Nephron (organoid): ENCODE measurements around the gene VARS1.

ENCODE experiments used
- H3K27ac Mint-ChIP-seq, 3 experiments: 2 replicates each; pipeline ENCODE4 v1.8.0; 2020; ENCODE audit warnings: mixed read lengths in 3 of 3, mild to moderate bottlenecking in 2 of 3, moderate library complexity in 1 of 3
- H3K27me3 Mint-ChIP-seq: 2 replicates; pipeline ENCODE4 v1.8.0; 2021; ENCODE audit warnings: low read depth, mild to moderate bottlenecking, moderate library complexity, mixed read lengths
- H3K36me3 Mint-ChIP-seq: 2 replicates; pipeline ENCODE4 v1.8.0; 2020; ENCODE audit warnings: low read depth, mixed read lengths
- H3K4me1 Mint-ChIP-seq: 2 replicates; pipeline ENCODE4 v1.8.0; 2020; ENCODE audit warnings: mixed read lengths
- H3K4me3 Mint-ChIP-seq, 3 experiments: 2 replicates each; pipeline ENCODE4 v1.8.0; 2020; ENCODE audit warnings: mild to moderate bottlenecking in 3 of 3, mixed read lengths in 3 of 3, moderate library complexity in 2 of 3
- H3K9me3 Mint-ChIP-seq: 2 replicates; pipeline ENCODE4 v1.8.0; 2020; ENCODE audit warnings: mixed read lengths
- TF ChIP-seq, protein P1 (sequence below), 3 experiments: fragments of 200-600 bp; sonication (generic); IDR thresholded peaks; one replicate each; pipeline ENCODE4 v1.5.0; 2021; ENCODE audit warnings: antibody characterized with exemption in 3 of 3; ENCODE audit not compliant: unreplicated experiment in 3 of 3

VARS1 gene

DNA sequence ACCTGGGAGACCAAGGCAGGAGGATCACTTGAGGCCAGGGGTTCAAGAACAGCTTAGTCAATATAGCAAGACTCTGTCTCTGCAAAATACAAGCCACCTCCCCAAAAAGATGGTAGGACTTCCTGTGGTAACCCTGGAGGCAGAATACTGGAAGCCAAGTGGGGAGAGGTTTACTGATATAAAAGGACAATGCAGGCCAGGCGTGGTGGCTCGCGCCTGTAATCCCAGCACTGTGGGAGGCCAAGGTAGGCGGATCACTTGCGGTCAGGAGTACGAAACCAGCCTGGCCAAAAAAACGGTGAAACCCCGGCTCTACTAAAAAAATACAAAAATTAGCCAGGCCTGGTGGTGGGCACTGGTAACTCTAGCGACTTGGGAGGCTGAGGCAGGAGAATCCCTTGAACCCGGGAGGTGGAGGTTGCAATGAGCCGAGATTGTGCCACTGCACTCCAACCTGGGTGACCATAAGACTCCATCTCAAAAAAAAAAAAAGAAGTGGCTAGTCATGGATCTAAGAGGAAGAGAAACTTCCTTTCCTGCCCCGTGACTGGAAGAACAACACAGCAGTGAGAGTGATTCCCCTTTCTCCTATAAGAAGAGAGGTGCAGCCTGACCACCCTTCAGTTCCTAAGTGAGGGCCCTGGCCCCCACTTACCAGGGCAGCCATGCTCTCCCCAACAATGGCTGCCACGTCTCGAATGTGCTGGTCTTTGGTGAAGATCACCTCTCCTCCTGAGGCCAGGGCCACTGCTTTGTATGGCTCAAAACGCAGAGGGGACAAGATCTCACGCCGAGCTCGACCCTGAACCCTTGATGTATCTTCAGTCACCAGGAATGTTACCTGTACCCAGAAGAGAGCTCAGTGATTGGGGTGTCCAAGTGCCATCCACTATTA, 26.9 kb downstream of the VARS1 start:
- H3K4me3 Mint-ChIP-seq: no peak overlapping the region
- TF ChIP-seq, protein P1, sequence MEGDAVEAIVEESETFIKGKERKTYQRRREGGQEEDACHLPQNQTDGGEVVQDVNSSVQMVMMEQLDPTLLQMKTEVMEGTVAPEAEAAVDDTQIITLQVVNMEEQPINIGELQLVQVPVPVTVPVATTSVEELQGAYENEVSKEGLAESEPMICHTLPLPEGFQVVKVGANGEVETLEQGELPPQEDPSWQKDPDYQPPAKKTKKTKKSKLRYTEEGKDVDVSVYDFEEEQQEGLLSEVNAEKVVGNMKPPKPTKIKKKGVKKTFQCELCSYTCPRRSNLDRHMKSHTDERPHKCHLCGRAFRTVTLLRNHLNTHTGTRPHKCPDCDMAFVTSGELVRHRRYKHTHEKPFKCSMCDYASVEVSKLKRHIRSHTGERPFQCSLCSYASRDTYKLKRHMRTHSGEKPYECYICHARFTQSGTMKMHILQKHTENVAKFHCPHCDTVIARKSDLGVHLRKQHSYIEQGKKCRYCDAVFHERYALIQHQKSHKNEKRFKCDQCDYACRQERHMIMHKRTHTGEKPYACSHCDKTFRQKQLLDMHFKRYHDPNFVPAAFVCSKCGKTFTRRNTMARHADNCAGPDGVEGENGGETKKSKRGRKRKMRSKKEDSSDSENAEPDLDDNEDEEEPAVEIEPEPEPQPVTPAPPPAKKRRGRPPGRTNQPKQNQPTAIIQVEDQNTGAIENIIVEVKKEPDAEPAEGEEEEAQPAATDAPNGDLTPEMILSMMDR (IDR thresholded peaks at IDR 0.05; ENCODE audit: unreplicated experiment in 3 of 3): no peak
- H3K36me3 Mint-ChIP-seq: no peaks in the 10 kb centered on the region
- H3K9me3 Mint-ChIP-seq: no peaks in the 10 kb centered on the region
- no peaks in the 10 kb centered on the region for H3K27me3 Mint-ChIP-seq
- no peak overlapping the region for H3K27ac Mint-ChIP-seq
- H3K4me1 Mint-ChIP-seq: peaks cover 10% of the 10 kb centered on the region

GRCh38 chr6:31767096-31767645, 28.4 kb downstream of the VARS1 start:
- peaks cover 15% of the 10 kb centered on the region for H3K4me1 Mint-ChIP-seq
- H3K27me3 Mint-ChIP-seq: no peaks in the 10 kb centered on the region
- no peak overlapping the region for H3K27ac Mint-ChIP-seq
- H3K9me3 Mint-ChIP-seq: no peaks in the 10 kb centered on the region
- peaks cover 1% of the 10 kb centered on the region for H3K36me3 Mint-ChIP-seq
- TF ChIP-seq, protein P1 (IDR thresholded peaks at IDR 0.05; ENCODE audit: unreplicated experiment in 3 of 3): no peak
- no peak overlapping the region for H3K4me3 Mint-ChIP-seq

GRCh38 chr6:31765910-31766794, 29.4 kb downstream of the VARS1 start:
- Mint-ChIP-seq H3K27ac (no peak overlapping the region), H3K9me3 (no peaks in the 10 kb centered on the region), H3K36me3 (peaks cover 5% of the 10 kb centered on the region), H3K4me1 (peaks cover 15% of the 10 kb centered on the region), H3K27me3 (no peaks in the 10 kb centered on the region), H3K4me3 (peak overlapping the region in 1 of 3 experiments; percentile 40)
- TF ChIP-seq, protein P1 (IDR thresholded peaks at IDR 0.05; ENCODE audit: unreplicated experiment in 3 of 3): no peak

DNA sequence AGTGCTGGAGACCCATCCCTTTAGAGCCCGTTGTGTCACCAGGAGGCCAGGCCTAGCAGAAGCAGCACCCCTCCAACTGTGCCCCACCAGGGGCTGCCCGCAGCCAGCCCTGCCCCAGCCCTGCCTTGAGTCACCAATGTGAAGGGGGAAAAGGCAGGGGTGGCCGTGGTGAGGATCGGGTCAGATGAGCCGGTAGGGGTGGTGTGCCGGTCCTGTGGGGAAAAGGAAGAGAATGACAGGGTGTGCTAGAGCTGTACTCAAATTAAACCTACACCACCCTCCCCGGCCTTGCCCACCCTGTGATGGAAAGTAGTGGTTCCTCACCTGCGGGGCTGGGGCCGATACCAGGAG, 30.0 kb downstream of the VARS1 start:
- Mint-ChIP-seq H3K9me3 (no peaks in the 10 kb centered on the region), H3K4me1 (peaks cover 15% of the 10 kb centered on the region), H3K4me3 (peak overlapping the region in 1 of 3 experiments; percentile 36), H3K36me3 (peaks cover 10% of the 10 kb centered on the region), H3K27ac (no peak overlapping the region), H3K27me3 (no peaks in the 10 kb centered on the region)
- TF ChIP-seq, protein P1 (IDR thresholded peaks at IDR 0.05; ENCODE audit: unreplicated experiment in 3 of 3): no peak

GRCh38 chr6:31764198-31764597, 31.4 kb downstream of the VARS1 start:
- Mint-ChIP-seq H3K4me3 (no peak overlapping the region), H3K9me3 (no peaks in the 10 kb centered on the region)
- TF ChIP-seq, protein P1 (IDR thresholded peaks at IDR 0.05; ENCODE audit: unreplicated experiment in 3 of 3): no peak

More at GRCh38 chr6:31764198-31764597, 31.4 kb downstream of the VARS1 start:
- Mint-ChIP-seq H3K4me1 (peaks cover 15% of the 10 kb centered on the region), H3K27me3 (no peaks in the 10 kb centered on the region), H3K36me3 (peaks cover 16% of the 10 kb centered on the region), H3K27ac (peak overlapping the region; percentile 76 to 90 (median 87))
